AG10803 (cell line): Measurements from ENCODE around the gene SSX2IP.
A peak's percentile ranks its signal among the peaks of the same experiment; 100 is the strongest.

Experiments
- DNase-seq: peaks from one replicate; pipeline ENCODE4 v3.0.0; 2010; ENCODE audit warnings: low read depth
- H3K4me3 ChIP-seq: 2 replicates; pipeline ENCODE4 v1.5.1; 2011; ENCODE audit warnings: mild to moderate bottlenecking, low read length, control low read depth
- TF ChIP-seq, protein P1 (sequence below): conservative IDR thresholded peaks from 2 replicates; pipeline ENCODE4 v1.5.1; 2011; ENCODE audit warnings: mild to moderate bottlenecking, low read length, control low read depth, inconsistent platforms

The SSX2IP gene

DNA sequence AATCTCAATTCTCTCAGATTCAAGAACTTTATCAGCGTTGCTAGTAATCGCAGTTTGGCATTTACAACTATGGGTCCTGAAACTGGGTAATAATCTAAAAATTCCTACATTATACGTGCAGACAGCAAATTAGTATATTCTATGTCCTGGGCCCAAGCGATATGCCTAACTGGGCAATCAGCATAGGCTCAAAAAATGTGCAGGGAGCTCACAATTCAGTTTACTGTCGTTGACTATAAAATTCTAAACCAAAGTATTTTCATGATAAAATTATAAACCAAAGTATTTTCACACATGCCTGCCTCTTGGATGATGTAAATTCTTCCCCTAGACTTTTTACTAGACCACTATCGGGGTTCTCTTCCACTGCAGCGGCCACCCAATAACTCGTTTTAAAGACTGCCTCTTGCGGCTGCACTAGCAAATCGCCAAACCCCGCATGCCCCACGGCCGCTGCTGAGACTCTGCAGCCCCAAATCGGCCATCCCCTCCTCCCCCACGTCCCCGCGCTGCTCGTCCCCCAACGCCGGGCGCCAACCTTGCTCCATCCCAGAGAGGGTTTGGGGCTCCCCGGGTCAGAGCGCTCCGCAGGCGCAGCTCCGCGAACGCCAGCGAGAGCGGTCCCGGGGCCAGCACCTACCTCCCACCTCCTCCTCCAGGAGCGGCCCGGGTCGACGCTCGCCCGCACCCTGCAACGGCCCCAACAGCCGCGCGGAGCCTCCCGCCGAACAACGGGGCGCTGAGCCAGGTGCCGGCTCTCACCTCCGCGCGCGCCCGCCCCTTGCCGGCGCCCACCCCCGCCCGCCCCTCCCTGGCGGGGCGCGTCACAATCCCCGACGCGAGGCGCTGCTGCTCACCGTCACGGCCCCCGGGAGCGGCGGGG, 506 bp downstream of the SSX2IP start:
- peak overlapping the region; percentile 72 for H3K4me3 ChIP-seq
- TF ChIP-seq, protein P1, sequence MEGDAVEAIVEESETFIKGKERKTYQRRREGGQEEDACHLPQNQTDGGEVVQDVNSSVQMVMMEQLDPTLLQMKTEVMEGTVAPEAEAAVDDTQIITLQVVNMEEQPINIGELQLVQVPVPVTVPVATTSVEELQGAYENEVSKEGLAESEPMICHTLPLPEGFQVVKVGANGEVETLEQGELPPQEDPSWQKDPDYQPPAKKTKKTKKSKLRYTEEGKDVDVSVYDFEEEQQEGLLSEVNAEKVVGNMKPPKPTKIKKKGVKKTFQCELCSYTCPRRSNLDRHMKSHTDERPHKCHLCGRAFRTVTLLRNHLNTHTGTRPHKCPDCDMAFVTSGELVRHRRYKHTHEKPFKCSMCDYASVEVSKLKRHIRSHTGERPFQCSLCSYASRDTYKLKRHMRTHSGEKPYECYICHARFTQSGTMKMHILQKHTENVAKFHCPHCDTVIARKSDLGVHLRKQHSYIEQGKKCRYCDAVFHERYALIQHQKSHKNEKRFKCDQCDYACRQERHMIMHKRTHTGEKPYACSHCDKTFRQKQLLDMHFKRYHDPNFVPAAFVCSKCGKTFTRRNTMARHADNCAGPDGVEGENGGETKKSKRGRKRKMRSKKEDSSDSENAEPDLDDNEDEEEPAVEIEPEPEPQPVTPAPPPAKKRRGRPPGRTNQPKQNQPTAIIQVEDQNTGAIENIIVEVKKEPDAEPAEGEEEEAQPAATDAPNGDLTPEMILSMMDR = peak; percentile 43
- DNase-seq = peak; percentile 37

DNA sequence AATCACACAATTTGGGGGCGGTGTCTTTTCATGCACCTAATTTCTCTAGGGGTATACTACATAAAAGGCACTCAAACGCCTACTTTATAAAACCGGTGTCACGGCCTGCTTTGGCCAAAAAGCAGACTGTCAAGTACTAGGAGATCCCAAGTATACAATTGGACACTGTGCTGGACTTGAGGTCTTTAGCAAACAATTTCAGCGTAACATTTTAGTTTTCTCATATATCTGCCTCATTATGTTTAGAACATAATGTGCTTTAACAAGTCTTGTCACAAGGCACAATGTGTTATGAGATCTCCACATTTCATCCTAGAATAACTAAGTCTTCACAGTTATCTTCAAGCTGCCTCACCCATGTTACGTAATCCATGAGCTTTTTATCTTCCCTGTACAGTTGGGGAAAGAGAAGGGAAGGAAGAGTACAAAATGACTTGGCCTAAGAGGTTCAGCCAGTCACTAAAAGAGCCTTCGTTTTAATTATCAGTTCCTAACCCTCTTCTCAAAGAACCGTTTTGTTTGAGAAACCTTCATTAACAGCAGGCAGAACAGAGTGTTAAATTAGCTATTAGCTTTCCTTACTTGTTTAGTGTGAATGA, 1.7 kb downstream of the SSX2IP start:
- no peak for DNase-seq
- H3K4me3 ChIP-seq = no peak overlapping the region
- TF ChIP-seq, protein P1 = no peak

DNA sequence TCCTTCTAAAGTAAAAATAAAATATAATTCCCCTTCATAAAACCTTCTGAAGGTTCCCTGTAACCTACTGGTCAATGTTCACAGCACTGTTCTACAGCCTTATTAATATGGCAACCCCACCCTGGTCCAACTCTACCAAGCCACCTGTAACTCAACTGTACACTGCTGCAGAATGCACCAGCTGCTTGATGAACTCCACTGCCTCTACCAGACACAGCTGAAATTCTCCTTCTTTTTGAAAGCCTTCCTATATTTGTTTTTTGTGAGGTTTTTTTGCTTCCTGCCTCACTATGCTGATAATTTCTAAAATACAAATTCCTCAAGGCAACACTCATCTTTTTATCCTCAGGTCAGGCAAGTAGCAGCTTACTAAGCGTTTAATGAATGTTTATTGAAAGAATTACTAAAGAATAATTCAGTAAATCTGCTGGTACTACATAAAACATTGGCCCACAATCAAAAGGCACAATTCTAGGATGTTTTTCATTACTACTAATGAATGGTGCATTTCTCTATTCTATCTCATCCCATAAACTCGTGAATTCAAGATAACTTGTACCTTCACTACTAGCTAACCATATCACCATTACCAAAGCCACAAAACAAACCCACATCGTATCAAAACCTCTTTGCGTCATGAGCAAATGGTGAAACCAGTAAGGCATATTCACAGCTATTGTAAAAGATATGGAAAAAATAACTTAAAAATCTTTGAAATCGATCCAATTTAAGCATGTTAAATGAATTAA, 2.4 kb downstream of the SSX2IP start:
- TF ChIP-seq, protein P1 = no peak
- peak; percentile 64 for DNase-seq
- H3K4me3 ChIP-seq = no peak overlapping the region

DNA sequence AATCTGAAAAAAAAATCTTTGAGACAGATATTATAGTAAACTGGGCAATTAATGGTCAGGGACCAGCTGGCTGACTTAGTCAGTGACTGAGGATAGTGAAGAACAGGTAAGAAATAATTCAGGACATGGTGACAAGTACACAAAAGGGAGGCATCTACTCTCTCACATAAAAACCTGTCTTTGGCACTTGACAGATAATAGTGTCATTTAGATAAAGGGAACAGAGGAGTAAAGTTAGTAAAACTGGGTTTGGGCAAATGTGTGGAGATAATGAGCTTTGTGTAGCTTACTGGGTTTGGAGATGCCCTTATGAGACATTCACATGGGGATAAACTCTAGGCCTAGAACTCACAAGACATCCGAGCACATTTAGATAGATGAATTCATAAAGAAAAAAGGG, 4.0 kb downstream of the SSX2IP start:
- no peak for DNase-seq
- TF ChIP-seq, protein P1 = no peak

DNA sequence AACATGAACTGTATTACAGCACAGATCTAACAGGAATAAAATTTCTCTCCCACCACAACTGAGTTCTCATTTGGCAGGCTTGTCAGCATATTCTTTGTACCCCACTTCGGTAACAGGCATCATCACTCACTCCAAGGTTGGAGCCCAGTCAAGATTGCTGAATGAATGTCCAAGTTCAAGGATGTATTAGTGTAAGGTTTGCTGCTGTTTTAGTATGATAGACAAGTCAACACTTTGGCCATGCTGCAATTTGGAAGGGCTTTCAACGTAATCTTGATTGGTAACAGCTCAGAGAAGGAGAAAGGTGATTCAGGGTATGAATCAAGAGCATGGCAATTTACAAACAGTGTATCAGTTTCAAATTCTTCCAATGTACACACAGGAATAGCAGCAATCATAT, 6.8 kb downstream of the SSX2IP start:
- no peak for DNase-seq

More for the DNA sequence above, 4.0 kb downstream of the SSX2IP start:
- no peak overlapping the region for H3K4me3 ChIP-seq

DNA sequence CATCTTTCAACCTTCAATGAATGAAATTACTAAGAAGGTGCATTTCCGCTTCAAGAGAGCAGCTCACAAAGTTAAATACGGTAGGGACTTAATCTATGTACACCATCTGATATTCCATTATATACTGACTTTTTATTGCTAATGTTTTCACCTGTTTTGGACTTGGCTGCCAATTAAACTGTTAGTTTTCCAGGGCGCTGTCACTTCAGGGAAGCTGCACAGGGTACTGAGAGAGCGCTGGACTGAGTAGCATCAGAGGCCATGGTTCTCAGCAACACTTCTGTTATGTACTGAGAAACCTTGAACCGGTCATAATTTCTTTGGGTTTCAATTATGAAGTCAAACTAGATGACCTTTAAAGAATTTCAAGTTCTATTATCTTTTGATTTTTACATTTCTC, 8.2 kb downstream of the SSX2IP start:
- no peak for DNase-seq
- H3K4me3 ChIP-seq = no peak overlapping the region
- TF ChIP-seq, protein P1 = no peak

More for the DNA sequence above, 6.8 kb downstream of the SSX2IP start:
- TF ChIP-seq, protein P1 = no peak
- H3K4me3 ChIP-seq = no peak overlapping the region
